ENCODE data around the gene FAM219A.

Gene FAM219A

DNA sequence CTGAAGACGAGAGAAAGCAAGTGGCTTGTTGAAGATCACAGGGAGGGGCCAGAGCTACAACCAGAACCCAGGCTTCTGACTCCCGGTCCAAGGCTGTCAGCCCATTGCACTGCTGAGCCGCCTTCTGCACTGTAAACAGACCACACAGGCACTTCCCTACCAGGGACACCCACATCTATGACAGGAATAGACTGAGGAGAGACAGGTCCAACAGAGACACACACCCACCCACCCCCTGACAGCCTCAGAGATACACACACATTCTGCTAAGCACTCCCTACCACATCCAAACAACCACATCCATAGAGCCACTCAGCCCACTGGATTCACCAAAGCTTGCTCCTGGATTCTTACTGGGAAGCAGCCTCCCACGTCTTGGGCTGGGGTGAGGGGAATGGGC is 58.6 kb downstream of the FAM219A start:
- DNase-seq: no peak

DNA sequence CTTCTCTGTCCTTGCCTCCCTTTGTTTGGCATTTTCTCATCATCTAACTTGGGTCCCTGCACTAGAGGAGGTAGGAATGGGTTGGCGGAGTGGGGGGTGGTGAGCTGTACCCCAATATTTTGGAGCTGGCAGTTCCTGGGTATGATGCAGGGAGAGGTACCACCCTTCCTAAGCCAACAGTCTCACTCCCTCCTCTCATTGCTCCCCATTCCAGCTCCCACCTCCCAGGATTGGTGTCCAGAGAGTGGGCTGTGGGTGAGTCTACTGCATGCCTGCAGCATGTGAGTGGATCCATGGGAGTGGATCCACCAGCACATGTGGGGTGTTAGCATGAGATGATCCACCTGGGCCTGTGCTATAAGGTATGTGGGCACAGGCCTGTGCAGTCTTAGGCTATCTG is 59.5 kb downstream of the FAM219A start:
- DNase-seq: no peak

DNA sequence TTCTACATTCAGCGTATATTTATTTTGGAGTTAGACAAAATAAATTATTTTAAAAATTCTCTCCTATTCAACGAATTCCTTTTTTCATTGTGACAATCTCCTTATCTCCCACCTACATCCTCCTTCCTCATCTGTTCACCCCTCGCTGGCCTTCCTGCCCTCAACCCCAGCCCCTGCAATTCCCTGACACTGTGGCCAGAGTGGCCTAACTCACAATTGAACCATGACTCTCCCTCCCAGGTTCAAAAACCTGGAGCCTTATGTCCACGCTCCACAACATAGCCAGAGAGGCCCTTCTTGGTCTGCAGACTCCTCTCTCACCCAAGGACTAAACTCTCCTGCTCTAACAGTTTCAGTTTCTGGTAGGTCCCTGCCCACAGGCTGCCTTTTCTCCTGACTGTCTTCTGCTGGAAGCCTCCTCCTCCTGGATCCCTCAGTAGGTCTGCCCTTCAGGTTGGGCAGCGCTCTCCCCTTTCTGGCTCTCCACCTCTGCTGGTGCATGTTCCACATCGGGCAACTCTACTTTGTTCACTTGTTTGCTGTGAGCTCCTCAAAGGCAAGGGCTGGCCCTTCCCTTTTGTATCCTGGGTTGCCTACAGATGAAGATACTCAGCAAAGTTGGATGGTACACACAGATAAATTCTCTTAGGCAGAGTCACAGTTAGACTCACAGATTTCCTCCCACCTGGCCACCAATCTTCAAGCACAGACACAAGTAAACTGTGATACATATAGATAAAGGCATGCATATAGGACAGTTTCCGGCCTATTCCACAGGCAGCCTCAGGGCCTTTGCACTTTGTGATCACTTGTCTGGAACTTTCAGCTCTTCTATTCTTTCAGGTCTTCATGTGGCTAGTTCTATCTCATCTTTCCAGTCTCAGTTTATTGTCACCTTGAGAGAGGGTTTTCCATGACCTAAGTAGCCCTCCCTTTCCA is 61.8 kb downstream of the FAM219A start:
- DNase-seq: no peak

DNA sequence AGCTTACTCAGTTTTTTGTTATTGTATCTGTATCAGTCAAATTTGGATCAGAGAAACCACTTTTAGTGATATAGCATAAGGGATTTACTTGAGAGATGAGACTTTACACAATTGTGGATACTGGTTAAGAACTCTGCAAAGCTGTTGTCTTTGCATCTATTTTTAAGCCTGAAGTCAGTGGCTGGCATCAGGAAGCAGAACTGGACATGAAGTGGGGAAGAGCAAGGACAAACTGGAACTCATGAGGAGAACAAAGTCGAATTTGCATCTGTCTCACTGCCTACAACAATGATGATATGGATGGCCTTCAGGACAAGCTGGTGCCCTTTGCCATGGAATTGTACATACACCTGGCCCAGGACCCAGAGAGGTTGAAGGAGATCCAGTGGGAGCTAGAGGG is 65.9 kb downstream of the FAM219A start:
- DNase-seq: no peak

DNA sequence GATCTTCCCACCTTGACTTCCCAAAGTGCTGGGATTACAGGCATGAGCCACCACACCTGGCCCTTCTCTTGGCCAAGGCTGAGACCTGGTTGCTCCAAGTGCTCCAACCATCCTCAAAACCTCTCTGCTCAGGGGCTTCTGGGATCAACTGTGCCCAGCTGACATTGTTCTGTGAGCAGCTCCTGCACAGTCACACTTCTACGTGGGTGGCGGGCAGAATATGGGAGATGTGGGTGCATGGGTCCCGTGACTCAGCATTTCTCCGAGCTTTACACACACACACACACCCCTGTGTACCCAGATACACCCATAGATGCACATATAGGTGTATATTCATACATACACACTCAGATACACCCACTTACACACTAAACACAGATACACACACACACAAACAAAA is 71.1 kb downstream of the FAM219A start:
- DNase-seq: no peak

DNA sequence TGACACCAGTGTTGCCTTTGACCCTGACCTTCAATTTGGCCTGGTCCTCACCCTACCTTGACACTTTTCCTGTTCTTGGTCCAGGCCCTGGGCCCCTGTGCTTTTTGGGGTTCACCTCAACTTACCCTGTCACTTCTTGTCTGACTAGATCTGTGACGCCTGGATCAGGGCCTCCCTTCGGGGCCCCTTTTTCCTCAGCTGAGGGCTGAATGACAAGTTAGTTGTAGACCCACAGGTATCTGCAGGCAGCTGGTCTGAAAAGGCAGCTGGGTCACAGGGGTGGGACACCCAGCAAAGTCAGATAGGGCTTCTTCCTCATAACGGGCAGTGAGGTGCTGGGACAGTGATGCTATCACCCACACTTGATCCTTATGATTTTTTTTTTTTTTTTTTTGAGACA is 71.7 kb downstream of the FAM219A start:
- DNase-seq: no peak

DNA sequence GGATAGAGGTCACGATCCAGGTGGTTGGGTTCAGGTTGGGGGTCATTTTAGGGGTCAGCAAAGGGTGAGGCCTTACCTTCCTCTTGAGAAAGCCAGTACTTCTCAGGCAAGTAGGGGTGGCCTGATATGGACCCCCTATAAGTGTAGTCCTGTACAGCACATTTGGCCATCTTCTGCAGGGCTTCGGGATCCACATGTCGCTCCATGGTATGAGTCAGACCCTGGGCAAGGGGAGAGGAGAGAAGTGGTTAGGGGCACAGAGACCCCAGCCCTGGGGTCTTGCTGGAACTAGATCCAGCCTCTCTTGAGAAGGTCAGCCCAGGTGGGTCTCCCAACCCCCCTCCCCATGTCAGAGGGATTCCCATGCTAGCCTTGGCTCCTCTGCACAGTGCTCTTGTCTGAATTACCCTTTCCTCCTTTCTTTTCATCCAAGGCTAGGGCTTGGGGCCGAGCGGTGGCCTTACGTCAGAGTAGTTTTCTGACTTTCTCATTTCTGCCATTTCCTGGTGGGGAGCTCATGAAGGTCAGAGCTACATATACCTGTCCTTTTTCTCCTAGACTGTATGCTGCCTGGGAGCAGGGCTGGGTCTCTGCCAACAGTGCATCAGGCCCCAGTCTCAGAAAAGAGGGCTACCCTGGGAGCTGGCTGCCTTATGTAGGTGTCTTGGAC is 72.7 kb downstream of the FAM219A start:
- DNase-seq: no peak

DNA sequence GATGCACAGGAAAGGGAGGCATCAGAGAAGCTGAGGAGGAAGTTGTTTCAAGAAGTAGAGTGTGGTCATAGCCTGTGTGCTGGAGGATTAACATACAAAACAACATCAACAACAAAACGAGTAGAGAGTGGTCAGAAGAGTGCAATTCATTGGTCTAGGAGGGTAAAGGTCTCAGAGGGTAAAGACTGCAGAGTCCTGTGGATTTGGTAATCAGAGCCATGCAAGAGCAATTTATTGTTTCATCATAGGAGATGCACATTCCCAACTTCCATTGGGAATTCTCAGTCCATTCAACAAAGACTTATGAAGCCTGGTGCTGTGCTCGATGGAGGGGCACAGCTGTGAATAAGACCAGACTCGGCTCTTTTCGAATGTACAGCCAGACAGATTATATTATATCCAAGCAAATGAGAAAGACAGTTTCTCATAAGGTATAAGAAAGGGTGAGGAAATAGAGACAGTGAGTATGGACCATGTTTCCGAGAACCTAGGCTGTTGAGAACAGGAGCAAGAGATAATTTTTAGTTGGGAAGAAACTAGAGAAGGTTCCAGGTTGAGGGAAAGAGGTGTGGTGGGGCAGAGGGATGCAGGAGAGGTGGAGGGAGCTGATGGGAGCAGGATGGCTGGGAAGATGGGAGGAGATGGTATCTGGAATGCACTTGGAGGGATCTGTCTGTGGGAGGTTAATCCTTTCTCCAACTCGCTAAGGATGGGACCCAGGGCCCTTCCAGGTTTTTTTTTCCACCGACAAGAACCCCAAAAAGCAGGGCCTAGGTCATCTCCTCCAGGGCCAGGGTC is 73.8 kb downstream of the FAM219A start:
- DNase-seq: no peak

DNA sequence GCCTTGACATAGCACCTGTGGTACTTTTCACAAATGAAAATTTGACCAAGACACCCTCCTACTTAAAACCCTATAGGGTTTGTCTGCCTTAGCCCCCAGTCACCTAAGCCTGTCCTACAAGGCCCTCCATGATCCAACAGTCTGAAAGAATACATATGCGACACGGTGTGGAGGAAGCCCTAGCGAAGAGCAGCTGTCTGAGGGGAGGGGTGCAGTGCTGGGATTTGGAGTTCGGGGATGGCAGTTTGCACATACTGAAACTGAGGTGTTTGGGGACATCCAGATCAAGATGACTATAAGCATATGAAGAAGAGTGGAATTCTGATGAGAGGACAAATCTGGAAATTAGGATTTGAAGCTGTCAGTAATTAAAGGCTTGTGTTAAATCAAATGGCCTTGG is 74.5 kb downstream of the FAM219A start:
- DNase-seq: no peak

DNA sequence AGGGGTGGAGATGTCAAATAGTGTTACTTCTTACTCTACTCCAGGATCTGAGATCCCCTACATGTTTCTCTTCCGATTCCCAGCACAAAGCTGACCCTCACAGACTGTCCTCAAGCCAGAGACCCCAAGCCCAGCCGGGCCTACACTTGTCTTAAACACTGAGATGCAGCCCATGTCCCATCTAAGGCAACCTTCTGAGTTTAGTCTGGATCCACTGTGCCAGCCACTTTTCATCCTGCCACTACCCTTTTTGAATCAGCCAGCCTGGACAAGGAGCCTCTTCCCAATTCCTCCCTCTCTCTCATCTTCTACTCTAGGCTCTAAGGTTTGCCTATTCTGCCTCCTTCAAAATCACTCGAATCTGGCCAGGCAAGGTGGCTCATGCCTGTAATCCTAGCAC is 75.5 kb downstream of the FAM219A start:
- DNase-seq: no peak

DNA sequence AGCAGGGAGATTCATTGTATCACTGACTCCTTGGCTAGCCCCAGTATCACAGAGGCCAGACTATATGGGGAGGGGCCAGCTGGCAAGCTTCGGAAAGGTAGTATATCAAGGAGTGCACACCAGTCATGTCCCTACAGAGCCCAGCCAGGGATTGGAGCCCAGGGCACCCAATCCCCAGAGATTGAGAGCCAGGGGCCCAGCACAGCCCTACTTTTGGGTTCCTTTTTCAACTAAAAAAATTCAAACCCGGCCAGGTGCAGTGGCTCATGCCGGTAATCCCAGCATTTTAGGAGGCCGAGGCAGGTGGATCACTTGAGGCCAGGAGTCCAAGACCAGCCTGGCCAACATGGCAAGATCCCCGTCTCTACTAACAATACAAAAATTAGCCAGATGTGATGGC is 76.3 kb downstream of the FAM219A start:
- no peak for DNase-seq

DNA sequence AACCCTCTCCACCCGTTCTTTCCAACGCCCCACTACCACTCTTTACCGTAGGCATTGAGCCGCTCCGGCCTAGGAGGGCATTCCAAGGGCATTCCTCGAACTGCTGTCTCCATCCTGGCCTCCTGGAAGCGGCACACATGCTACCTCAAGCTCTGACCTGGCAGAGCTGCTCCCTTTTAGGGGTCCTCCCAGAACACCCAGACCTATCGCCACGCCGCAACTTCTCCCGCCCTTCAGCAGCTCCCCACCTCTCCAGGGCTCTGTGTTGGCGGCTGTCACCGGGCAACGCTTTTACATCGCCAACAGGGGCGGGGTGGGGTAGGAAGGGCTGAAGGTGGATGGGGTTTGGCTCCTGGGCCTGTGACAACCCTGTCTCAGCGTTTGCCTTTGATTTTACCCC is 77.0 kb downstream of the FAM219A start:
- DNase-seq: no peak

DNA sequence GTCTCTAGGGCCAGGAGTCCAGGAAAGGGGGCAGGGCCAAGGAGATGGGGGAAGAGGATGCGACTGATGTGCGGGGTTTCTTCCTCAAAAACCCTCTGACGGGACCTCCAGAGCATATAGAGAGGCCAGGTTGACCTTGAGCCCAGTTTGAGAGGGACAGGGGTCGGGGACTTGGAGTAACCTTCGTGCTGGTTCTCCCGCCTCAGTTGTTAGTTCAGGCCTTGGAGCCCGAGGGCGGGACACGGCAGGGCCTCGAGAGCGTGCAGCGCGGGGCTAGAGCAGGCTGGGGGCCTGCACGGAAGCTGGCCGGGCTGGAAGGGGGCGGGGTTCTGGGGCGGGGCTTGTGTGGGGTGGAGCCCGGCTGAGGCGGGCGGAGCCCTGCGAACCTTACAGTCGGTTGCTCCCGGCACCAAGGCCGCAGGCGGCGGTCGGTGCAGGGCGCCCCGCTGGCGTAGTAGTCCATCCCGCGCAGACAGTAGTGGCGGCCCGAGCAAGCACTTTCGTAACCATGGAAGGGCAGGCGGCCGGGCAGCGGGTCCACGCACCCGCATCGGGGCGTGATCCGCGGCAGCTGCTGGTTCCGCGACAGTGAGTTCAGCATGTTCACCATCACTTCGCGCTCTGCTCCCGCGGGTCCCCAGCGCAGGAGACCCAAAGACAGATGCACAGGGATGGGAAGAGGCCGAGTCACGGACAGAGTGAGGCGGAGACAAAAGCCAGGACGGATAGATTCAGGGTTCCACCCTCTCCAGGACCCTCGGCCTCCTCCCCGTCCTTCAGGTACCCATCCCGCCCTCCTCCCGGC is 77.7 kb downstream of the FAM219A start:
- peak; percentile 34 to 73 for DNase-seq

DNA sequence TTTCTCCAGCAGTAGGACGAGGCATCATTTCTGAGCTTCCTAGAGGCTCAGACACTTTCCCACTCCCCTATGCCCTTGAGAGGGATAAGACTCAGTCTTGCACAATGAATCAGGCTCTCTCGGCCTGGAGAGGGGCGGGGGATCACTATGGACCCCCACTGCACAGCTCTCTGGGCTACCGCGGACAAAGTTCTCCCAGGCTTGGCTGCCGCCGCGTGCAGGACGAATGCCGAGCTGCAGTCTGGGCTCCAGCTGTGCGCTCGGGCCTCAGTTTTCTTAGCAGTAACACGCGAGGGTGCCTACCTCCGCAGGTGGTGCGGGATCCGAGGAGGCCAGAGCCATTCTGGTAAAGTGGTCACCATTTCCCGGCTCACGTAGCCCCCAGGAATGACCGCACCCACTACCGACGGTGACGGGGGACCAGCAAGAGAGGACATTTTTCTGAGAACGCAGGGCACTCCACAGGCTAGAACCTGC is 78.3 kb downstream of the FAM219A start:
- no peak for DNase-seq

DNA sequence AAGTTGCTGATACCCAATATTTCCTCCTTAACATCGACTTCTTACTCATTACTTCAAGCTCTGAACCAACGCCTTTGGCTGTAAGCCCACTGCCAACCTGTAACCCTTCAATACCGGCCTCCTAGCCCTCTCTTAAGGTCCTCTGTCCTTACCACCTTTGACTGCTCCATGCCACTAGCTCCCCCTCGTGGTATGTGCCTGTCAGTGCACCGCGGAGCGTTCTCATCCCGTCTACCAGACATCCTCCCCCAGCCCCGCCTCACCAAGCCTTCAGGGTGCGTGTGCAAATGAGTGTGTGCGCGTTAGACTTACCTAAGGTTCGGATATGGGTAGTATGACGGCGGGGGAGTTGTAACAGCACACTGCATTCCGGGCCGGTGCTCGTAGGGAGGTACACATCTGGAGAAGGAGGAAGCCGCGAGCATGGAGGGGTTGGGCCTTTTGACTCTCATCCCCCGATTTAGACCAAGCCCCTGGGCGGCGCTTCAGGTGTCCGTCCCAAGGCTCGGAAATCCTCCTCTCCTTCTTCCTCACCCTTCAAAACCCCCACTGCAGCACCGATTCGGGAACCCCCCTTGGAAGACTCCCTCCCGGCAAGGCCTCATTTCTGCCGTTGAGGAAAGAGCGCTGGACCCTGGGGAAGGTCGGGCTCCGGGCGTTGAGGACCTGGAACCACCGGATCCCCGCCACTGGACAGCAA is 78.9 kb downstream of the FAM219A start:
- DNase-seq: peak; percentile 78 to 79

DNA sequence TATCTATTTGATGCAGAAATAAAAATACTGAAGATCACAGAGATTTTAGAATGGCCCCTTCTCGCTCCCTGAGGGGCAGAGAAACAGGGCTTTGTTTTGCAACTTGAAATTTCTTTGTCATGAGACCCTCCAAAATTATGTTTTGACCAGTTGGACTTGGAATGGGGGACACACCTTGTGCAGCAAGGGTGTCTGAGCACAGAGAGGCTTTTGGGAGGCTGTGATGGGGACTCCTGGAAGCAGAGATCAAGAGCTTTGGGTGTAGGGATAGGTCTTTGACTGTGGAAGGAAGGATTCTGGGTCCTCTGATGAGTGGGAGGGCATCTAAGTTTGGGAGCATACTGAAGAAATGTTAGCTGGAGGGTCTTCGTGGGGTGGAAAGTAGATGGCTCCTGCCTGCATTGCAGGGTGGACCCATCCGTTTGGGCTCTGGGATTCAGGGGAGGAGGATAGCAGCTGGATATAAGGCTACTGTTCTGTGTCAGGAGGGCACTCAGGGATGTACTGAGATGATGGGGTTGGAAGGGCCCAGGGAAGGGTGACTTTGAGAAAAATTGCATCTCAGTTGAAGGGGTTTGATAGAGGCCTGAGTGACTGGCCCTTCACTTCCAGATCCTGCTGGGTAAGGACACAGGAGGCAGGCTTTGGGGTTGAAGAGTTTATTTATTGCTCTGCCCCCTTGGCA is 79.9 kb downstream of the FAM219A start:
- DNase-seq: no peak

DNA sequence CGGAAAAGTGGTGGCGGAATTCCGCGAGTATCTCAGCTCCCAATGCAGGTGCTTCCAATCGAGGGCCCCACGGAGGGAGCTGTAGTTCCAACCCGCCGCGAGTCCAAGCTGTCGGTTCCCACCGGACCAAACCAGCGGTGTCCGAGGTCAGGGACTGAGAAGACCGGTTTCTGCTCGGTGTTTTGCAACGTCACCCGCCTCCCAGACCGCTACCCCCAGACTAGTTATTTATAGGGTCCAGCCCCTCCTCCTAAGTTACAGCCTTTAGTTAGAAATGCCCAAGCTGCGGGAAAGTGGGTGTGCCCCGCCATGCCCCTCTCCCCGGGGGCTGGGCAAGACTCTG is 81.0 kb downstream of the FAM219A start:
- DNase-seq: no peak

DNA sequence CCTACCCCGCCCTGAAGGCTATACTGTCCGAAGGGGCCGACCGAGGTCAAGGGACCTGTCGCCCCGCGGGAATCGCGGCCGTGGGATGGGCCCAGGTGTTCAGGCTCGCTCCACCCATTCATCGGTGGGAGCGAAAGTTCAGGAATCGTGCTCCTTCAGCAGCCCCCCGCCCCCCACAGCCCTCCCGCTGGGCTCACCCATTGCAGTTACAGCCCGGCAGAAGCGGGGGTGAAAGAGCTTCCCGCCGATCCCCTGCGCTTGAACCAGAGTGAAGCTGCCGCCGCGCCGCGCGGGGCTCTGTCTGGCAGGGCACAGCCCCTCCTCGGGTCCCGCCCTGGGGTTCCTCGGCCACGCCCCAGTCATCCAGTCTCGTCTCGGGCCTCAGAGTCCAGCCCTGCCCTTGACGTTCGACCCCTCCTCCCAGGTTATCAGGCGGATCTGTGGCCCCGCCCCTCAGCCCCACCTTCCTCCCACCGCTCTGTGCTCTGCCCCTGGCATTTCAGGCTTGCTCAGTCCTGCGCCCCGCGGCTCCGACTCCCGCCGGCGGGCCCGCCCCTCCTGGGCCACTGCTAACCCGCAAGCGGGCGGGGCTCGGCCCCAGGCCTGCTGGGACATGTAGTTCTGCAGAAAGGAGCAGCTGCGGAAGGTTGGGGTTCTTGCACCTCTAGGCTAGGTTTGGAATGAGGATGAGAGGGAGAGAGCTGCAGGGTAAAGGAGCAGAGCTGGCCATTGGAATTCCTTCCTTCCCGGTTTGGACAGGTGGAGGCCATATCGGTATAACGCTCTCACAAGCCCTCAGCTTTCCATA is 81.6 kb downstream of the FAM219A start, which contains the start of gene MYORG:
Gene MYORG, minus strand, starts transcription at position 303 of the 808 bp plus-strand sequence. CDS start 3,955 bp downstream, outside the sequence.
- DNase-seq: peak; percentile 90 to 91

DNA sequence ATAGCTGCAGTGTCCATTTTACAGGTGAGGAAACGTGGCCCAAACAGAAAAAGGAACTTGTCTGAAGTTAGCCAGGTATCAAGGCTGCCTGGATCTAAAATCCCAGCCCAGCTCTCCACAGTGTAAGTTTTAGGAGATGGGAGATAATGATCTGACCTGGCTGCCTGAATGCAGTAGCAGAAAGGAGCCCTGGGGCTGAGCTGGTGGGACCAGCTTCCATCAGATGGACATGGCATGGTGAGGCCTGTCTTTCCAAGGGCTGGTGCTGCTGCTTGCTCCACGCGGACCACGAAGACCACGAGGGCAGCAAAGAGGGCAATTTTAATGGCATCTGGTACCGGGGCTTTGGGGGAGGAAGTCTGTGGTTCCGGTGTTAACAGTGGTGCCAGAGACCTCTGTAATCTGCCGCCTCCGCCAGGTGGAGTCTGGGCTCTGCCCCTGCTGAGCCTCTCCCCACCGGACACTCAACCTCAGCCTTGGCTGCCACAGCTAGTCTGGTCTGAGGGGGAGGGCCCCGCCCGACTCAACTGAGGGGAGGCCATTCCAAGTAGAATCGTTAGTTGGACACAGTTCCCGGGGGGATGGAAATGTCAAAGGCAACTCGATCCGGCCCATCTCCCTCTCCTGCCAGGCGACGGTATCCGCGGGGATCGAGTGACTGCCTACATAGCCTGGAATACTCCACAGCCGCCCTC is 82.3 kb downstream of the FAM219A start:
- DNase-seq: peak in 1 of 2 donors; percentile 15

Data from hippocampal formation (tissue), 2 donors.